ENCODE data around the gene CMIP. TPM values are rescaled to one million over a fixed set of nuclear protein-coding genes. Genes with fewer than 3 reads are reported as not detected.

Gene CMIP
- total RNA-seq, 1 experiment from 2014 or later, result 48.2 TPM

- Histone ChIP-seq H3K23ac (ENCODE audit: insufficient read length, low read depth, low read length) (no peak overlapping the region), H3K56ac (ENCODE audit: insufficient read length, low read depth, low read length) (no peak overlapping the region), H3K27me3 (ENCODE audit: insufficient read depth, low read length) (no peaks in the 10 kb centered on the region), H4K91ac (ENCODE audit: insufficient read length, low read depth, low read length) (no peak overlapping the region), H2AK5ac (ENCODE audit: insufficient read length, low read length) (no peak overlapping the region), H3K9me3 (ENCODE audit: control insufficient read depth, low read depth, low read length) (no peaks in the 10 kb centered on the region), H2BK20ac (ENCODE audit: low read depth, low read length, poor library complexity, severe bottlenecking) (no peak overlapping the region), H3K4me2 (ENCODE audit: insufficient read depth, insufficient read length, low read length) (no peak overlapping the region), H2BK5ac (ENCODE audit: insufficient read length, low read length) (no peak overlapping the region), H3K4ac (ENCODE audit: low read depth, low read length) (no peak overlapping the region), H3K27ac (ENCODE audit: insufficient read length, low read depth, low read length) (no peak overlapping the region), H2AFZ (ENCODE audit: low read length) (no peak overlapping the region), H3K9ac (ENCODE audit: extremely low read depth, insufficient read length, low read length) (no peak overlapping the region), H3K18ac (ENCODE audit: insufficient read length, low read depth, low read length) (no peak overlapping the region), H3K4me1 (ENCODE audit: insufficient read depth, low read length) (no peaks in the 10 kb centered on the region), H3K23me2 (ENCODE audit: insufficient read length, low read depth, low read length, poor library complexity, severe bottlenecking) (no peaks in the 10 kb centered on the region), H4K20me1 (ENCODE audit: control insufficient read depth, insufficient read depth, insufficient read length) (no peaks in the 10 kb centered on the region), H3T11ph (ENCODE audit: low read length) (no peak overlapping the region), H3K79me2 (ENCODE audit: insufficient read depth, low read length) (peaks cover 8% of the 10 kb centered on the region; the same call in 1 of the 2 replicates), H2BK15ac (ENCODE audit: low read depth, low read length) (no peak overlapping the region), H3K79me1 (ENCODE audit: insufficient read depth, low read depth, low read length, poor library complexity, severe bottlenecking) (peaks cover 7% of the 10 kb centered on the region), H4K8ac (replicated peaks; ENCODE audit: insufficient read length, low read depth, low read length) (no peak overlapping the region), H2BK12ac (ENCODE audit: insufficient read length, low read depth, low read length) (no peak overlapping the region), H3K14ac (ENCODE audit: insufficient read depth, low read length) (no peak overlapping the region), H4K5ac (ENCODE audit: insufficient read length, low read depth, low read length) (no peak overlapping the region), H2BK120ac (ENCODE audit: low read depth, low read length, poor library complexity, severe bottlenecking) (no peak overlapping the region)
- Mint-ChIP-seq H3K27me3 (ENCODE audit: low read depth) (no peaks in the 10 kb centered on the region), H3K4me3 (no peak overlapping the region; a peak in 1 of 5 replicates), H3K27ac (peak overlapping the region in 1 of 3 experiments; percentile 62; a peak in 2 of 7 replicates), H3K4me1 (peaks cover 19 to 20% of the 10 kb centered on the region in 2 experiments), H3K9me3 (no peaks in the 10 kb centered on the region), H3K36me3 (ENCODE audit: insufficient read depth in 1 of 3, low read depth in 3 of 3) (no peaks in the 10 kb centered on the region; a peak in 3 of 7 replicates)
- DNase-seq, result no peak
- WGBS (ENCODE audit: extremely low coverage, insufficient read length, low lambda C conversion rate), result no CpG with 5 or more reads among the region's 1 CpG
- no peak; the same call in 2 of the 3 replicates for TF ChIP-seq CTCF (conservative IDR thresholded peaks at IDR 0.05)
Observed at GRCh38 chr16:81552743-81553079, 108.1 kb downstream of the CMIP start.

All from H9 (cell line).